Loucy (cell line): ENCODE results near the gene KDM7A.

ENCODE experiments used
- CTCF ChIP-seq: fragments of 200-600 bp; sonication (generic); conservative IDR thresholded peaks from 2 replicates; pipeline ENCODE4 v1.5.1; 2014; ENCODE audit warnings: mild to moderate bottlenecking, antibody characterized with exemption, low read length
- EZH2phosphoT487 ChIP-seq: fragments of 200-600 bp; IDR thresholded peaks from 2 replicates; pipeline ENCODE4 v1.6.1; 2018; ENCODE audit warnings: antibody characterized with exemption, mild to moderate bottlenecking, moderate library complexity, borderline replicate concordance

DNA sequence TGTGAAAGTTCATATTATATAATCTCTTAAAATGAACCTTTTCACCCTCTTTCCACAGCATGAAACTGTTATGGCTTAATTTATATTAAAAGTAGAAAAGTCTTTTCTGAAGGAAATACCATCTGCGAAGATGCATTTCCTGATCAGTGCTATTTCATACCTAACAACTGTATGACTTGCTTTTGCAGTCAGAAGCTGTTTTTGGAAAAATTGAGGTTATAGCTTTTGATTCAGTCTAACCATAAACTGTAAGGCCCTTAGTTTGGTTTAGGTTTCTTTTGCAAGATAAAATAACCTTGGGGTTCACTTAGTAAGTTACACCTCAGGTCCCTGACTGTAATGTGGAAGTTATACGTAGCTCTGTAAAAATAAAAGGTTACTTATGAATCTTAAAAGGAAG lies 91.3 kb downstream of the KDM7A start:
- TF ChIP-seq CTCF (no peak), EZH2phosphoT487 (no peak)
